ENCODE results near the gene ADGB.

DNA sequence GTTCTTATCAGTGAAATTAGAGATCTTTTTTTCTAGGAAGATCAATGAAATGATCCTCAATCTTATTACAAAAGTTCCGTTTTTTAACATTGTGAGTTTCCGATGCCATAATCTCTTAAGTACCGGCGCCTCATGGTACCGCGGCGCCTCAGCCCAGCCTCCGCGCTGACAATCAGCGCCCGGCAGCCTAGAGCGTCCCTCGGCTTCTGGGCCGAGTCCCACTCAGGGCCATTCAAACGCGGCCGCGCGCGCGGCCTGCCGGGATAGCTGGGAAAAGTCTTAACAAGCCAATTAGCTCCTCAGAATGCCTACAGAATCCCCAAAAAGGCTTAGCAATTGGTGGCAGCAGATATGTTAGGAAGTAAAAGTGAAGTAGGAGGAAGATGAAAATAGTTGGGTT, 204.8 kb downstream of the ADGB start:
- TF ChIP-seq, protein P1, sequence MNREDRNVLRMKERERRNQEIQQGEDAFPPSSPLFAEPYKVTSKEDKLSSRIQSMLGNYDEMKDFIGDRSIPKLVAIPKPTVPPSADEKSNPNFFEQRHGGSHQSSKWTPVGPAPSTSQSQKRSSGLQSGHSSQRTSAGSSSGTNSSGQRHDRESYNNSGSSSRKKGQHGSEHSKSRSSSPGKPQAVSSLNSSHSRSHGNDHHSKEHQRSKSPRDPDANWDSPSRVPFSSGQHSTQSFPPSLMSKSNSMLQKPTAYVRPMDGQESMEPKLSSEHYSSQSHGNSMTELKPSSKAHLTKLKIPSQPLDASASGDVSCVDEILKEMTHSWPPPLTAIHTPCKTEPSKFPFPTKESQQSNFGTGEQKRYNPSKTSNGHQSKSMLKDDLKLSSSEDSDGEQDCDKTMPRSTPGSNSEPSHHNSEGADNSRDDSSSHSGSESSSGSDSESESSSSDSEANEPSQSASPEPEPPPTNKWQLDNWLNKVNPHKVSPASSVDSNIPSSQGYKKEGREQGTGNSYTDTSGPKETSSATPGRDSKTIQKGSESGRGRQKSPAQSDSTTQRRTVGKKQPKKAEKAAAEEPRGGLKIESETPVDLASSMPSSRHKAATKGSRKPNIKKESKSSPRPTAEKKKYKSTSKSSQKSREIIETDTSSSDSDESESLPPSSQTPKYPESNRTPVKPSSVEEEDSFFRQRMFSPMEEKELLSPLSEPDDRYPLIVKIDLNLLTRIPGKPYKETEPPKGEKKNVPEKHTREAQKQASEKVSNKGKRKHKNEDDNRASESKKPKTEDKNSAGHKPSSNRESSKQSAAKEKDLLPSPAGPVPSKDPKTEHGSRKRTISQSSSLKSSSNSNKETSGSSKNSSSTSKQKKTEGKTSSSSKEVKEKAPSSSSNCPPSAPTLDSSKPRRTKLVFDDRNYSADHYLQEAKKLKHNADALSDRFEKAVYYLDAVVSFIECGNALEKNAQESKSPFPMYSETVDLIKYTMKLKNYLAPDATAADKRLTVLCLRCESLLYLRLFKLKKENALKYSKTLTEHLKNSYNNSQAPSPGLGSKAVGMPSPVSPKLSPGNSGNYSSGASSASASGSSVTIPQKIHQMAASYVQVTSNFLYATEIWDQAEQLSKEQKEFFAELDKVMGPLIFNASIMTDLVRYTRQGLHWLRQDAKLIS (CRISPR knock-in tag; IDR thresholded peaks at IDR 0.05), result no peak
- TF ChIP-seq KDM1A (IDR thresholded peaks at IDR 0.05) (no peak), ZBTB17 (CRISPR knock-in tag; IDR thresholded peaks at IDR 0.05) (no peak)
